KG1 (cell line): ENCODE results near the gene CPNE5.

Experiments used
- DNase-seq: peaks from one replicate; lab custom pipeline; 2025; lab: John Stamatoyannopoulos, UW

Gene CPNE5

DNA sequence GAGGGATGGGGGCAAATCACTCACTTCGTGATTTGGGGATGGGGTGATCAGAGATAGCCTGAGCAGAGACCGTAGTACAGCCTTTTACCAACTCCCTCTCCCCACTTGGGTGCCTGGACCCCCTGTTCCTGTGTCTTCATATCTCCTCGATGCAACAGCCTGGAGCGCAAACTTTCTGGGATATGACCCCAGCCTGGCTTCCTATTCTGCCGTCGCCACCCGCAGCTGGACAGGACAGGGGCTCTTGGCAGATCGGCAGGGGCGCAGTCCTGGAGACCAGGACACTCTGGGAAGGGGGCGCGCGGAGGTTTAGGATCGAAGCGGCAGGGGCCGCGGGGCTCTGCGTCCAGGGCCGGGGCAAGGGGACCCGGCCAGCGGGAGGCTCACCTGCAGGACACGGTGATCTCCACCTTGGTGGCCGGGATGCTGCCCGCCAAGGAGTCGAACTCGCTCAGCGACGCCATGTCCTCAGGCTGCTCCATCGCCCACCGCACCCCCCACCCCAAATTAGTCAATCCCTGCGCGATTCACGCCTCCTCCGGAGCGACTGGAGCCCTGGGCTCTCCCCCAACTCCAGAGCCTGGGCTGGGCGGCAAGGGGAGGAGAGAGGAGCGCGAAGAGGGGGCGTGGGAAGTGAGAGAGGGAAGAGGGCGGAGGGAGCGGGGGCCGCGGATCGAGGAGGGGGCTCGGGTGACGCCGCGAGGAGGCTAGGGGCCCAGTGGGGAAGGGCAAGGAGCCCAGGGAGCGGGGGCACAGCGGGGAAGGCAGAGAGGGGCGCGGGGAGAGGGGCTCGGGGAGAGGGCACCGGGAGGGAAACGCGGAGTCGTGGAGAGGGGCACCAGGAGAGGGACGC lies at the start of gene CPNE5:
Gene CPNE5 (minus strand): TSS at position 549 of the 853 bp plus-strand sequence. CDS start 67 bp downstream, at position 482.
- DNase-seq, result no peak

DNA sequence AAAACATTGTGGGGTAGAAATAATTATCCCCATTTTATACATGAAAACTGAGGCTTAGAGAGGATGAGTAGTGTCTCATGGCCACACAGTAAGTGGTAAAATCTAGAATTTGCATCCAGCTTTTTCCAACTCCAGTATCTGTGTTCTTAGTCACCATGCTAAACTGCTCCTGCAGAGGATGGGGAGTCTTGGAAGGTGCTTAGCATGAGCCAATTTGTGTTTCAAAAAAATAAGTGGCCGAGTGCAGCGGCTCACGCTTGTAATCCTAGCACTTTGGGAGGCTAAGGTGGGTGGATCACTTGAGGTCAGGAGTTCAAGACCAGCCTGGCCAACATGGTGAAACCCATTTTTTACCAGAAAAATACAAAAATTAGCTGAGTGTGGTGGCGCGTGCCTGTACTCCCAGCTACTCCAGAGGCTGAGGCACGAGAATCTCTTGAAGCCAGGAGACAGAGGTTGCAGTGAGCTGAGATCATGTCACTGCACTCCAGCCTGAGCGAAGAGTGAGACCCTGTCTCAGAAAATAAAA lies 48.9 kb upstream of the CPNE5 start:
- no peak for DNase-seq

DNA sequence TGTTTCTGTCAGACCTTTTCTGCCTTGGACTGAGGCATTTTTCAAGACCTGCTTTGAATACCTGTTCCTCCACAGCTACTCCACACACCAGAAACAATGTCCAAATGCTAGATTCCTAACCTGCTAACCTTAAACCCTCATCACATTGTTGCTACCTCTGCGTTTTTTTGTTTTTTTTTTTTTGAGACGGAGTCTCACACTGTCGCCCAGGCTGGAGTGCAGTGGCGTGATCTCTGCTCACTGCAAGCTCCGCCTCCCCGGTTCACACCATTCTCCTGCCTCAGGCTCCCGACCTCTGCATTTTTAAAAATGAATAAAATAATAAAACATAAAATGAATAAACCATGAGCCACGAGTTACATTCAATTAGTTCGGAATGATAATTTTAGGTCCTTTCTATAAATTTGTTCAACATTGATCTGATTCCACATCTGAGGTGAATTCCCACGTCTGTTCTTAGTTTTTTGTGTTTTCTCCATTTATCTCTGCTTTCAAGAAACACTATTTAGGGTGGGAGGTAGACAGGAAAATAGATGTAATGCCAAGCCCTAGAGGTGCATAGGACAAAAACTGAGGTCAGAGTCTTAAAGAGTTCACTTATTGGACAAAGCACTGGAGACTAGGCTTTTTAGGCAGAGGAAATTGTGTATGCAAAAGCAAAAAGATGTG lies 47.8 kb upstream of the CPNE5 start:
- DNase-seq, result no peak

DNA sequence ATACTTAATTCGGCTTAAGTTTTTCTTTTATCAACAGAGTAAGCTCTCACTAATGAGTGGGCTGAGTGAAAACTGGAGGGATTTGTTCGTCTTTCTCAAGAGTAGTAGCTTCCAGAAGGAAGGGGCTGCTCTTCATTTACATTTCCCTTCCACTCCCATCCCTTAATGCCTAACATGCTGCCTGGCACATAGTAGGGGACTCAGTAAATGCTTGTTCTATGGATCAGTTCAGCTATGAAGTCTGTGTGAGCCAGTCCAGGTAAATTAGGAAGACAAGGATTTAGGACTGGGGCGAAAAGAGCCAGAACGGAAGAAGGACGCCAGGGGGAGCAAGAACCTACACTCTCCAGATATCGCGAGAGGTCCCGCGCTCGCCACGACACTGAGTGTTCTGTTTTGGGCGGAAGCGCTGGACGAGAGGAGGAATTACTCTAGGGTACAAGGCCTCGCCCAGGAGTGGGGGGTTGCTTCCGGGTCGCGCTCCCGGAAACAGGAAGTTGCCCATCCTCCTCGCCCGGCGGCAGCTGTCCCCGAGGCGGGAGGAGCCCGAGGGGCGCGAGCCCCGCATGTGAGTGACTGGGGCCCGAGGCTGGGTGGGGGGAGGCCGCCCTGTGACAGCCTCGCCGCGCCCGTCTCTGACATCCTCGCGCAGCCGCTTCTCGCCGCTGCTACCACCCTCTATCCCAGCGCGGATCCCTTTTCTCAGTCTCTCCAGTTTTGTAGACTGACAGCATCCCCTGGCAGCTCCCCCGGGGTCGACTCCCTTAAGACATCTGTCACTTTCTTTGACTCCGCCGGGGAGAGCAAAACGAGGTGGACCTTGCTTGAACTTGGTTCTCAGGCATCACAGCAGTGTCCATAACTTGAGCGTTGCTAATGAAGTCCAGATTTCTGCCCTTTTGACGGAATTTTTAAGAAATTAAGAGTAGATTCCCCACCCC lies 46.5 kb upstream of the CPNE5 start, which contains the start of gene C6orf89:
Gene C6orf89 (plus strand): TSS at position 492 of the 941 bp plus-strand sequence. CDS start 13,493 bp downstream, outside the sequence.
- DNase-seq, result peak; percentile 90

DNA sequence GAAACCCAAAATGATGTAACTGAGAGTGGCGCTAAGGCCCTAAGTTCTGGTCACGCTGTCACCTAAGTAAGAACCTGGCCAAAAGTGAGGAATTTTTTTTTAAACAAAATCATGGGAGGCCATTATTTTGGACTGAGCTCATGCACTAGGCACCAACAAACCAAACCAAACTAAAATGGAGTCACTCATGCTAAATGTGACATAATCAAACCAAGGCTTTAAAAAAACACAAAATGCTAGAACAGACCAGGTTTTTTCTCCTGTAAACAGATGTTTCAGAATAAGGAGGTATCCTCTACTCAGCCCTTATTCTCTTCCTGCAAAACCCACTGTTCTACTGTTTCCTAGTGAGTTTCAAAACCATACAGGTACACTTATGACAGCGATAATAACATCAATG lies 45.4 kb upstream of the CPNE5 start:
- DNase-seq, result no peak

DNA sequence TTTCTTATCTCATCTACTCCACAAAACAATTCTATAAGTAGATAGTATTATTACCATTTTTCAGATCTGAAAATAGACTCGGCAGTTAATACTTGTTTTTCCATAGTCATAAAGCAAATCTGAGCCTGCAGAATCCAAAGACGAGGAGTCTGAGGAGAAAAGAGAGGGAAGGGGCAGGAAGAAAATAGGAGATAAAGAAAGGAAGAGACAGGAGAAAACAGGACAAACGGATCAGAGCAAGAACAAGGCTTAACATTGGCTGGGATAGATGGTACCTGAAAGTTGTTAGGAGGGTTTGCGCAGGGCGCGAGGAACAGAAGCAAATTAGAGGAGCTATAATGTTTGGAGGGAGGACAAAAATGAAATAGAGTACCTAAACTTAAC lies 36.0 kb upstream of the CPNE5 start:
- no peak for DNase-seq

DNA sequence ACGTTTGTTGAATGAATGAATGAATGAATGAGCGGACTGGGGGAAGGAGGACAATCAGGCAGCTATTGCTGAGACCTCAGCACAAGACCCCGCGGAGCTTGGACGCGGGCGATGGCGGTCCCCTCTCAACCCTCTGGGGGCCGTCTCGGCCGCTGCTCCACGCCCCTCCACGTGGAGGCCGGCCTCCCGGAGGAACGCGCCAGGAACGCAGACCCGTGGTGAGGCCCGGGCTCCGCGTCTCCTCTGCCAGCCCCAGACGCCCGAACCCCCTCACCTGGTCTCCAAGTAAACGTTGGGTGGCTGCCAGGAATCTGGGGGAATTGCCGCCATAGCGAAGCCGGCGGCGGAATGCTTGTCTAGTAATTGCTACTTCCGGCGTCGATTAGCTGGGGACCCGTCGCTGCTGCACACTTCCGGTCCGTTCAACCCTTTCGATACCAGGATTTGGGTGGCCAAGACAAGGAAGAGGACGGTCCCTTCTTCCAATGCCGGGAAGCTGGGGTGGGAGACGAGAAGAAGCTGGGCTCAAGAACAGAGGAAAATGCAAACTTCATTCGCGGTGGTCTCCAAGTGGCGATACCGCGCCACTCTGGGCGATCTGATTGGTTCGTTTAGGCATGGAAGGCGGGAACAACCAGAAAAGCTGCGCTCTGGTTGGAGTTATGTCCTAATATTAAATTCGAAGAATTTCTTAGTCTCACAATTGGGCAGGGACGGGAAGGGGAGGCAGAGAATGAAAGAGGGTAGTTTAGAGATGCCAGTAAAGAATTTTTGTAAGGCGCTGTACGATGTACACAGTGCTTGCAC lies 35.4 kb upstream of the CPNE5 start, which contains the start of gene PPIL1:
Gene PPIL1 (minus strand): TSS at position 361 of the 807 bp plus-strand sequence. CDS start 31 bp downstream, at position 330.
- peak; percentile 99 for DNase-seq

DNA sequence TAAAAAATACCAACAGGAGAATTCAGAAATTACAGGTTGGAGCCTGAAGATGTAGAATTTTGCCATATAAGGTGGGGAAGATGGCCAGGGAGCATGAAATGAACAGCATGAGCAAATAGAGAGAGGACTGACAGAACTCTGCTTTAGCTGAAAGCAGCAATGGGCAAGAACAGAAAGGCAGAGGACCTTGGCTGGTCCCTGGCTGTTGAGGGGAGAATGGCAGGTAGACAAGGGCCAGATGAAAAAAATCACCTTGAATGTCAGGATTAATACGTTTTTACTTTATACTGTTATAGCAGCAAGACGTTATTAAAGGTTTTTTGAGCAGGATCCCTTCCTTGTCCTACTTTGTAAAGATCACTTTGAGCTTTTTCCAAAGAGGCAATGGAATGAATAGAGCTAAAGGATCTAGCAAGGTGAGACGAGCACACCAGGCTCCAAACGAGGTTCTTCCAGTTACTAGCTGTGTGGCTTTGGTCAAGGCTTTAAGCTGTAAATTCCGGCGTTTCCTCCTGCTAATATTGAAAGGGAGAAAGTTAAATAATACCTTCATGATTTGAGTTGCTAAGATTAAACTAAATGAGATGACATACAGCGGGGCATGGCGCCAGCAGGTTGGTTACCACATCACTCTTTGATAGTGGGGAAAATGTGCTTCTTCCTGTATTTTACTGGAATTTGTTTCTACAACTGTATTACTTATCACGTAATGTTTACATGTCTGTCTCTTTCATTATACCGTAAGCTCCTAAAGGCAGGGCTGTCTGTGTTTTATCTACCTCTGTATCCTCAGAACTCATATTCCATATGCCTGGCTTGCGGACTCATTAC lies 34.6 kb upstream of the CPNE5 start:
- no peak for DNase-seq

DNA sequence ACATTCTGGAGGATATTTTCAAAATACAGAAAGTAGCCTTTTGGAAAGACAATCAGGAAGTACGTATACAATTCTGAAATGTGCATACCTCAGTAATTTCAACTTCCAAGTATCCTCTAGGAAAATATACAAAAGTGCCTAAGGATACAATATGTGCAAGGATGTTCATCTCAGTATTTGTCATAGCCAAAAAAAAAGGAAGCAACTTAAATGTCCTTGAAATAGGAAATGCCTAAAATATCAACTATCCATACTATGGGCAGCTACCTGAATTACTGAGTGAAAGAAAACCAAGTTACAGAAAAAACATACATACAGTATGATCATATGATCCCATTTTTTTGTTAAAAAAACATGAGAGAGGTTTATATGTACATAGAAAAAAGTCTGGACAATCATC lies 33.9 kb upstream of the CPNE5 start:
- no peak for DNase-seq

DNA sequence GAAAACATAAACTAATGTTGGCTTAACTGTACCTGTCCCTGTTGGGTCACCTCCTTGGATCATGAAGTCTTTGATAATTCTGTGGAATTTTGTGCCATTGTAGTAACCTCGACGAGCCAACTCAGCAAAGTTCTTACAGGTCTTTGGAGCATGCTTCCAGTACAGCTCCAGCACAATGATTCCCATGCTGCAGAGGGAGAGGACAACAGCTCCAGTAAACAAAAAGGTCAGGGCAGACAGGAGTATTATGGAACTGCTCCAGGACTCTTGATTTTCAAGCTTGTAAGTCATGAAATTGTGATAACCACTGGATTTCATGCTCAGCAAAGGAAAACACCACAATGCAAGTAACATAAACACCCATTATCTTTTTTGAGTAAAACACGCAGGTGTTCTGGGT lies 32.4 kb upstream of the CPNE5 start:
- no peak for DNase-seq

DNA sequence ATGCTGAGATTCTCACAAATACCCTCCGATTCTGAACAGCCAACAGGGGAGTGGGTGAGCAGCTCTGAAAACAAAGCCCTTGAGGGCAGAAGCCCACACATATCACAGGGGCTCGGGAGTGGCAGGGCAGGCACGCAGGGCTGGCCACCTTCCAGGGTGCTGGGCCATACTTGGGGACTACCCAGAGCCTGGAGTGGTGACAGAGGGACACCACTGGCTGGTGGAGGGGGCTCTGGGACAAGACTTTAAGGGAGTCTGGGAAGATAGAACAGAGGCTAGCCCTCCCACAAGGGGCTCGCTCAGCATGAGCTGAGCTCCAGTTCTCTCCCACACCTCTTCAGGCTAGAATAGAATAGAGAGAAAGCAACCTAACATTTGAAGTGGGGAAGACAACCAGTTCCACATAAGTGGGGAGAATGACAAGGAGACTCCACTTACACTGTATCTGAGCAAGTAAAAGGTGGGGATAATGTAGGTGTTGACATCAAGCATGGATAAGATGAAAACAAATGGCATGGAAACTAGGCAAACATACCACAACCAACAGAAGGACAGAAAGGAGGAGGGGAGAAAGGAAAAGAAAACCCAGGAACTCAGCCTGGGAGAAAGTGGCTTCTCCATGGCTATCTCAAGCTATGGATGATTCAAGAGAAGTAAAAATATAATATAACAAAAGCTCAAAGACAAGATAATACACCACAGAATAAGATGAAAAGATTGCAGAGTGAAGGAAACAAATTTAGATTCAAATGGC lies 28.4 kb upstream of the CPNE5 start:
- DNase-seq, result no peak

DNA sequence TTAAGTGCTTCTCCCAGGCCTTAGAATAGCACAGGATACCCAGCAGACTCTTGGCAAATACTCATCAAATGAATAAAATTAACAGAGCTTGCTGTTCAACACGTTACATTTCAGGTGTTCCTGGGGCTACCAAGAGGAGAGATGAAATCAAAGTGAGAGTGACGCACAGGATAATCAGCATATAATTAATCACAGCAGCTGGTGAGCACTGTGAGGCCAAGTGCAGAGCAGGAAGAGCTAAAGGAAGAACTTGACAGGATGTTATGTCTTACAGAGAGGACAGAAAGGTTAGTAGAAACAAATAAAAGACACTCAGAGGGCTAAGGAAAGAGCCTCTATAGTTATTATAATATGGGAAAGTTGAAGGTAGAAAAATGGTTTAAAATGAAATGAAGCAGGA lies 26.6 kb upstream of the CPNE5 start:
- no peak for DNase-seq

DNA sequence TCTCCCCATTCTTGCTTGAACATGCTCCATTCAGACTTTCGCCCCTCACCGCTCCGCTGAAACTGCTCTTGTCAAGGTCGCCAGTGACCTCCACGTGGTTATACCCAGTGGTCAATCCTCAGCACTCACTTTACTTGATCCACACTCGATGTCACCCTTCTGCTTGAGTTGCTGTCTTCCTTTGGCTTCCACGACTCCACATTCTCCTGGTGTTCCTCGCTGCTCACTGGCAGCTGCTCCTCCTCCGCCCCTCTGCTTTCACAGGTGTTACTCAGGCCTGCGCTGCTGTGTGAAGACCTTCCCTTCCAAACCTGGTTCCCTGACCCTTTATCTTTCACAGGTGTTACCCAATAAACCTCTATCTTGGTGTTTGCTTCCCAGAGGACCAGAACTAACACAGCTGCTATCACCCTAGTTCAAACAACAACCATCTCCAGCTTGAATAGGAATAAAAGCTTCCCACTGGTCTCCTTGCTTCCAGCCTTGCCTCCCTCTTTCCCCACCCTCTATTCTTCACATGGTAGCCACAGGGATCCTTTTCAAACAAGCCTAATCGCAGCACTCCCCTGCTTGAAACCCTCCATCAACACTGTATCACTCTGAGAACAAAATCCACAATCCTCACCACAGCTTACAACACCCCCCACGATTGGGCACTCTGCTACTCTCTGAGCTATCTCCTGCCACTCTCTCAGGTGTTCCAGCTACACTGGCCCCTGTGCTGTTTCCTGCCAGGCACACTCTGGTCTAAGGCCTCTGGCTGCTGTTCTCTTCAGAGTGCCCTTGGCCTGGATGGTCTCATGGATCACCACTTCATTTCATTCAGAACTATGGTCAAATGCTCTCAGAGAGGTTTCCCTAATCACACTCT lies 24.7 kb upstream of the CPNE5 start:
- DNase-seq, result no peak

DNA sequence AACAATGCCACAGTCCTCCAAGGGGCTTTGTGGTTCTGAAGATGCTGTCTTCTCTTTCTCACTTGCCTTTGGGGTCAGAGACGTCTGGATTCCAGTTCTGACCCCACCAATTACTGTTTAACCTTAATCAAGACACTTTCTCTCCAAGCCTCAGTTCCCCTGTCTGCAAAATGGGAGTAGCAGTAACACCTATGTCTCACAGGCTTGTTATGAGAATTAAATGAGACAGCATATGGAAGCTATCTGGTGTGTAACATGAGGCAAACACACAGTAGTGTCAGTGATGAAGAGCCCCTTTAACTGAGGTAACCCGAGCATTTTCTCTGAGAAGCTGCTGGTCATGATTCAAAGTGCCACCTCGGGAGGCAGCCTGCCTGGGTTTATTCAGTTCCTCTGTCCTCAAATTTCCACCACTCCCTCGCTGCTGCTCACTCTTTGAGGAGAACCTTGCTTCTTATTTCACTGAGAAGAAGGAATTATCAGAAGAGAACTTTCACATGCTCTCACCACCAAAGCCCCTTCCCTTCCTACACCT lies 23.7 kb upstream of the CPNE5 start:
- DNase-seq, result no peak

DNA sequence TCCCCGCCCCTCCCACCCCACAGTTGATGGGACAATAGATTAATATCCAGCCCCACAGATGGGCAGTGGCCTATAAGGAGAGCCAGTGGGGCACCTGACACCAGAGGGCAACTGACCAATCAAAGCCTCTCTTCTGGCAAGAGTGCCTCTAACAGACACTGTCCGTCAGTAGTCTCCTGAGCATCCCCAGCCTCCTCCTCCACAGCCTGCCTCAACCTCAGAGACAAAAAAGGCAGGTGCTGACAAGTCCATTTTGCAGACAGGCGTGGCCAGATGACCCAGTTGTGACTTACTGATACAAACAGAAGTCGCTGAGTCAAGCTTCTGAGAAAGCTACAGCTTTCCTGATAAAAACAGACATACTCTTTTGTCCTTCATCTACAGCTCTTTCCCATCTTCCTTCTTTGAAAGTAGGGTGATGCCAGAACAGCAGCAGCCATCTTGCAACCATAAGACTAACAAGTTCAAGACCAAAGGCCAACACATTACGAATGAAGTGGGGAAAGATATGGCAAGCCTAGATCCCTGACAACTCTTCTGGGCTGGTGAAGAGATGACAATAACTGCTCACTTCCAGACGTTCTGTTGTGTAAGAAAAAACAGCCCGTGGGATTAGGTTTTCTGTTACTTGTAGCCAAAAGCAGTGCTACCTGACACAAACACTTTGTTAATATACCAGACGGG lies 23.1 kb upstream of the CPNE5 start:
- no peak for DNase-seq

DNA sequence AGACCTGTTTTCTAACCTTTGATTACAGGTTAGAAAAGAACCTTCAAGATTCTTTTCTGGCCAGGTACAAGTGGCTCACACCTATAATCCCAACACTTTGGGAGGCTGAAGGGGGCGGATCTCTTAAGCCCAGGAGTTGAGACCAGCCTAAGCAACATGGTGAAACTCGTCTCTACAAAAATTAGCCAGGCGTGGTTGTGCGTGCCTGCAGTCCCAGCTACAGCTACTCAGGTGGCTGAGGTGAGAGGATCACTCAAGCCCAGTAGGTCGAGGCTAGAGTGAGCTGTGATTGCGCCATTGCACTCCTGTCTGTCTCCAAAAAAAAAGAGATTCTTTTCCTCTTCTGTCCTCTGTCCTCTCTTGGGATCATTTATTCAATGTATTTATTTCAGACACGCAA lies 20.9 kb upstream of the CPNE5 start:
- no peak for DNase-seq

DNA sequence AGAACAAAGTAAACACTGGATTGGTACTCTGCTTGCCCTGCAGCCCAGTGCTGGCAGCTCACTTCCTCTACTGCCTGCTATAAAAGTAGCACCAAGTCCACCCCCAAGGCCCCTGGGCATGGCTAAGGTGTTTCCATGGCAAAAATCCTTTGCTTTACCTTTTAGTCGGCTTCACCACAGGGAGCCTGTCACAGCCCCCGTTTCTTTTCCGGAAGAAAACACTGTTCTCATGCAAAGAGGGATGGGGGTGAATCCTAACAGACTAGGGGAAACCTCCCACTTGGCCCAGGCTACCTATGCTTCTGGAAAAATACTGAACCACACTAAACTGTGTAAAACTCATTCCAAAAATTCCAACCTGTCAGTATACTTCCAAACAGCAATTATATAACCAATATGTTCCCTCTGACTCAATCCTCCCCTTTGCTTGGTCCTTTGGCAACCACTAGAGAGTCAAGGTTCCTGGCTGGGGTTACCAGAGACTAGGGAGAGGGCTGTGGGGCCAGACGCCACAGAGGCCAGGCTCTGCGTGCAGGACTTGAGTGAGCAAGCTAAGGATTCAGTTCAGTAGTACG lies 19.2 kb upstream of the CPNE5 start:
- DNase-seq, result no peak
